Activated CD8-positive, alpha-beta T cell treated with anti-CD3 and anti-CD28 coated beads for 36 hours (primary cell): ENCODE measurements around the gene LUZP2. TPM values are rescaled to one million over a fixed set of nuclear protein-coding genes. Genes with fewer than 3 reads are reported as not detected.

Experiments
- ATAC-seq: fragments of 200-7000 bp; cut with Tn5 transposase; one replicate; pipeline ENCODE4 v1.10.0; 2021; ENCODE audit warnings: mild to moderate bottlenecking, moderate library complexity
- CTCF ChIA-PET: fragments of 350-600 bp; sonication (Branson Sonifier 250); formaldehyde crosslinking; loops from one replicate; lab custom pipeline; 2021; ENCODE audit warnings: antibody characterized with exemption; lab: Charles Lee
- POLR2A ChIA-PET: fragments of 350-600 bp; sonication (Branson Sonifier 250); formaldehyde crosslinking; loops from one replicate; lab custom pipeline; 2021; ENCODE audit warnings: antibody characterized with exemption; lab: Charles Lee
- DNase-seq: peaks from one replicate; pipeline ENCODE4 v3.0.0-alpha.2; 2020
- H3K27ac Mint-ChIP-seq: one replicate; pipeline ENCODE4 v1.8.0; 2021; ENCODE audit warnings: mild to moderate bottlenecking, mixed read lengths
- H3K27me3 Mint-ChIP-seq: one replicate; pipeline ENCODE4 v1.8.0; 2021; ENCODE audit warnings: mixed read lengths
- H3K36me3 Mint-ChIP-seq: one replicate; pipeline ENCODE4 v1.8.0; 2021; ENCODE audit warnings: low read depth, mixed read lengths
- H3K4me1 Mint-ChIP-seq: one replicate; pipeline ENCODE4 v1.8.0; 2021; ENCODE audit warnings: low read depth, mixed read lengths
- H3K4me3 Mint-ChIP-seq: one replicate; pipeline ENCODE4 v1.8.0; 2021; ENCODE audit warnings: mild to moderate bottlenecking, moderate library complexity, mixed read lengths
- H3K9me3 Mint-ChIP-seq: one replicate; pipeline ENCODE4 v1.8.0; 2021; ENCODE audit warnings: mixed read lengths
- CTCF ChIP-seq: fragments of 200-600 bp; IDR thresholded peaks from one replicate; pipeline ENCODE4 v1.8.0; 2022; ENCODE audit warnings: antibody characterized with exemption, mild to moderate bottlenecking
- intact Hi-C: fragments of 100-400 bp; cut with micrococcal nuclease; formaldehyde crosslinking; loops from one replicate; pipeline ENCODE4 v1.10.0; 2022
- total RNA-seq, 2 experiments: library from RNA; stranded (reverse); gene quantifications; one replicate each; pipeline ENCODE4 v1.2.3, GENCODE V29; 2021

LUZP2 gene
- total RNA-seq, 2 experiments from 2014 or later, result not detected

GRCh38 chr11:24478718-24479117 lies 18.1 kb upstream of the LUZP2 start:
- DNase-seq (no peak), ATAC-seq (no peak)
- ChIA-PET CTCF (no interaction called here), POLR2A (no interaction called here)
- Mint-ChIP-seq H3K27me3 (no peaks in the 10 kb centered on the region), H3K4me1 (no peaks in the 10 kb centered on the region), H3K27ac (no peak overlapping the region), H3K9me3 (peaks cover 11% of the 10 kb centered on the region), H3K4me3 (no peak overlapping the region), H3K36me3 (no peaks in the 10 kb centered on the region)
- TF ChIP-seq CTCF, result no peak
- intact Hi-C loops, result no loop called here

GRCh38 chr11:24489477-24489876 lies 7.4 kb upstream of the LUZP2 start:
- intact Hi-C loops, result no loop called here
- no peaks in the 10 kb centered on the region for H3K27me3 Mint-ChIP-seq
- peaks cover 6% of the 10 kb centered on the region for H3K9me3 Mint-ChIP-seq
- H3K4me1 Mint-ChIP-seq, result no peaks in the 10 kb centered on the region
- no peak overlapping the region for H3K4me3 Mint-ChIP-seq
- DNase-seq (no peak), ATAC-seq (no peak)
- TF ChIP-seq CTCF, result no peak
- H3K36me3 Mint-ChIP-seq, result no peaks in the 10 kb centered on the region
- ChIA-PET POLR2A (no interaction called here), CTCF (no interaction called here)
- no peak overlapping the region for H3K27ac Mint-ChIP-seq

GRCh38 chr11:24496386-24496735 lies 492 bp upstream of the LUZP2 start:
- H3K27me3 Mint-ChIP-seq, result peaks cover 18% of the 10 kb centered on the region
- ChIA-PET CTCF (no interaction called here), POLR2A (no interaction called here)
- no peak overlapping the region for H3K27ac Mint-ChIP-seq
- no peak overlapping the region for H3K4me3 Mint-ChIP-seq
- peaks cover 6% of the 10 kb centered on the region for H3K9me3 Mint-ChIP-seq
- no peak for TF ChIP-seq CTCF
- DNase-seq (no peak), ATAC-seq (no peak)
- intact Hi-C loops, result no loop called here
- H3K4me1 Mint-ChIP-seq, result no peaks in the 10 kb centered on the region
- H3K36me3 Mint-ChIP-seq, result no peaks in the 10 kb centered on the region

- Mint-ChIP-seq H3K4me3 (no peak overlapping the region), H3K27me3 (peaks cover 18% of the 10 kb centered on the region), H3K4me1 (no peaks in the 10 kb centered on the region), H3K27ac (no peak overlapping the region), H3K36me3 (no peaks in the 10 kb centered on the region), H3K9me3 (peaks cover 6% of the 10 kb centered on the region)
- DNase-seq (no peak), ATAC-seq (no peak)
- ChIA-PET POLR2A (no interaction called here), CTCF (no interaction called here)
- TF ChIP-seq CTCF, result no peak
- intact Hi-C loops, result no loop called here
Measured at GRCh38 chr11:24497831-24498230, 978 bp downstream of the LUZP2 start.

GRCh38 chr11:24502425-24502824 lies 5.6 kb downstream of the LUZP2 start:
- no peak for TF ChIP-seq CTCF
- DNase-seq (no peak), ATAC-seq (no peak)
- Mint-ChIP-seq H3K4me1 (no peaks in the 10 kb centered on the region), H3K4me3 (no peak overlapping the region), H3K27me3 (peaks cover 5% of the 10 kb centered on the region), H3K27ac (no peak overlapping the region), H3K36me3 (no peaks in the 10 kb centered on the region), H3K9me3 (peaks cover 4% of the 10 kb centered on the region)
- POLR2A ChIA-PET, result no interaction called here
- CTCF ChIA-PET, result no interaction called here
- intact Hi-C loops, result no loop called here
